Measurements from ENCODE around the gene CHRNA4.

The CHRNA4 gene

DNA sequence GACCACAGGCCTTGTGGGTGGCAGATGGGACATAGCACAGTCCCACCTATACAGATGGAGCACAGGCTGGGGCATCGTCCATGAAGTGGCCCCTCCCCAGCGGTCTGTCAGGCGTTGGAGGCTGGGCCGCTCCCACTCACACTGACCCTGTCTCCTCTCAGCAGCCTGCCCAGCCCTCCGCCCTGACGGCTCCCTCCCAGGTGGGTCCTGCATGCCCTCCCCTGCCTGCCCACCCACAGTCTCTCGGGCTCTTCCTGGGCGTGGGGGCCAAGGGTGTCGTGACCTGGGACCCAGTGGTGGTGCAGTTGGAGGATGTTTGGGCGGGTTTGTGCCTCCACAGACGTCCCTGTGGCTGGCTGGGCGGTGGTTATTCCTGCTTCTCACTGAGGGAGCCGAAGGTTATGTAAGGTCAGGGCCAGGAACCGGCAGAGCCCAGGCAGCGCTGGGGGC is 45.9 kb downstream of the CHRNA4 start:
- Histone ChIP-seq H3K79me2 (ENCODE audit: control insufficient read depth, insufficient read depth, low read length, unreplicated experiment) (no peaks in the 10 kb centered on the region), H2AFZ (ENCODE audit: low read length, unreplicated experiment) (no peak overlapping the region), H3K4me1 (ENCODE audit: control insufficient read depth, insufficient read depth, low read length, unreplicated experiment) (no peaks in the 10 kb centered on the region), H3K27me3 (ENCODE audit: insufficient read depth, low read length) (no peaks in the 10 kb centered on the region), H3K27ac (ENCODE audit: low read depth, low read length) (no peak overlapping the region), H3K36me3 (ENCODE audit: insufficient read depth, low read length) (no peaks in the 10 kb centered on the region), H3K4me3 (ENCODE audit: low read depth, low read length) (no peak overlapping the region)

DNA sequence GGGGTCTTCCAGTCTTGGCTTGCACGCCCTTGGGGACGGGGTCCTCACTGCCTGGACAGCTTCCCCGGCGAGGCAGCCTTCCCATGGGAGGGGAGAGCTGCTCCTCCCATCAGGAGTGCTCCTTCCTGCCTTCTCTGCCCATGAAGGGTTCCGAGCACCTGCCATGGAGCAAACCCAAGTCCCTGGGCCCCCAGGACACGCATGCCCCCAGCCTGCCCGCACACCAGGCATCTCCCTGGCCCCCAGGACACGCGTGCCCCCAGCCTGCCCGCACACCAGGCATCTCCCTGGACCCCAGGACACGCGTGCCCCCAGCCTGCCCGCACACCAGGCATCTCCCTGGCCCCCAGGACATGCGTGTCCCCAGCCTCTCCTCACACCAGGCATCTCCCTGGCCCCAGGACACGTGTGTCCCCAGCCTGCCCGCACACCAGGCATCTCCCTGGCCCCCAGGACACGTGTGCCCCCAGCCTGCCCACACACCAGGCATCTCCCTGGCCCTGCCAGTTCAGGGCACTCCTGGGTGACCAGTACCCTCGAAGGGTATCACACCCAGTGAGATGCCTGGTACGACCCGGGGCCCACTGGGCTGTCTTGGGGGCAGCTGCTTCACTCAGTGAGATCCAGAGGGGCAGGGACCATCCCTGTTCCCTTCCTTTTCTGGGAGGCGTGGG is 46.4 kb downstream of the CHRNA4 start:
- no peak overlapping the region for H3K27ac ChIP-seq (ENCODE audit: low read depth, low read length)
- no peak overlapping the region for H3K4me3 ChIP-seq (ENCODE audit: low read depth, low read length)
- H3K4me1 ChIP-seq (ENCODE audit: control insufficient read depth, insufficient read depth, low read length, unreplicated experiment): no peaks in the 10 kb centered on the region
- no peaks in the 10 kb centered on the region for H3K27me3 ChIP-seq (ENCODE audit: insufficient read depth, low read length)
- no peaks in the 10 kb centered on the region for H3K36me3 ChIP-seq (ENCODE audit: insufficient read depth, low read length)
- H3K79me2 ChIP-seq (ENCODE audit: control insufficient read depth, insufficient read depth, low read length, unreplicated experiment): no peaks in the 10 kb centered on the region
- H2AFZ ChIP-seq (ENCODE audit: low read length, unreplicated experiment): no peak overlapping the region

GRCh38 chr20:63314015-63314471 is 47.1 kb downstream of the CHRNA4 start:
- Histone ChIP-seq H3K4me1 (ENCODE audit: control insufficient read depth, insufficient read depth, low read length, unreplicated experiment) (no peaks in the 10 kb centered on the region), H3K79me2 (ENCODE audit: control insufficient read depth, insufficient read depth, low read length, unreplicated experiment) (no peaks in the 10 kb centered on the region), H3K27ac (ENCODE audit: low read depth, low read length) (no peak overlapping the region), H3K27me3 (ENCODE audit: insufficient read depth, low read length) (no peaks in the 10 kb centered on the region), H2AFZ (ENCODE audit: low read length, unreplicated experiment) (no peak overlapping the region), H3K4me3 (ENCODE audit: low read depth, low read length) (no peak overlapping the region), H3K36me3 (ENCODE audit: insufficient read depth, low read length) (no peaks in the 10 kb centered on the region)

GRCh38 chr20:63313349-63314014 is 47.7 kb downstream of the CHRNA4 start:
- Histone ChIP-seq H3K36me3 (ENCODE audit: insufficient read depth, low read length) (no peaks in the 10 kb centered on the region), H3K79me2 (ENCODE audit: control insufficient read depth, insufficient read depth, low read length, unreplicated experiment) (no peaks in the 10 kb centered on the region), H3K4me1 (ENCODE audit: control insufficient read depth, insufficient read depth, low read length, unreplicated experiment) (no peaks in the 10 kb centered on the region), H3K27ac (ENCODE audit: low read depth, low read length) (no peak overlapping the region), H3K4me3 (ENCODE audit: low read depth, low read length) (no peak overlapping the region), H2AFZ (ENCODE audit: low read length, unreplicated experiment) (no peak overlapping the region), H3K27me3 (ENCODE audit: insufficient read depth, low read length) (no peaks in the 10 kb centered on the region; the same call in 1 of the 2 replicates)

DNA sequence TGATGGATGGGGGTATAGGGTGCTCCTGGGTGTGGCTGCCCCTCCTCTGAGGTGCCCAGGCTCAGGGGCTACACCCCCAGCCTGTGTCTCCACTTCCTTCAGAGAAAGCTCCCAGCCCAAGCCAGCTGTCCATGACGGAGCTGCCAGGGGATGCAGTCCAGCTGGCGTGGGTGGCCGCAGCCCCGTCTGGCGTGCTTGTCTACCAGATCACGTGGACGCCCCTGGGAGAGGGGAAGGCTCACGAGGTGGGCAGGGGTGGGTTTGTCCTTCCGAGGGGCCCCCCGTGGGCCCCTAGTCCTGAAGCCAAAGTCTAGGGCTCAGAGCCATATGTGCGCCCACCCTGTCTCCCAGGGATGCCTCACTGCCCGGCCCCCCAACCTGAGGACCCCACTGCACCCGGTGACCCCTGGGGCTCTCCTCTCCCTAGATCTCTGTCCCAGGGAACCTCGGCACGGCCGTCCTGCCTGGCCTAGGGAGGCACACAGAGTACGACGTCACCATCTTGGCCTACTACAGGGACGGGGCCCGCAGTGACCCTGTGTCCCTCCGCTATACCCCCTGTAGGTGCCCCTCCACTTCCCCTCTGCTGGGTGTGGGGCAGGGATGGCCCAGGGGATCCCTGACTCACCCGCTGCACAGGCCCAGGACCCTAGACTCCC is 48.3 kb downstream of the CHRNA4 start:
- no peak overlapping the region for H3K4me3 ChIP-seq (ENCODE audit: low read depth, low read length)
- H3K36me3 ChIP-seq (ENCODE audit: insufficient read depth, low read length): no peaks in the 10 kb centered on the region
- no peak overlapping the region for H2AFZ ChIP-seq (ENCODE audit: low read length, unreplicated experiment)
- no peak overlapping the region for H3K27ac ChIP-seq (ENCODE audit: low read depth, low read length)
- peaks cover 3% of the 10 kb centered on the region for H3K27me3 ChIP-seq (ENCODE audit: insufficient read depth, low read length)
- H3K4me1 ChIP-seq (ENCODE audit: control insufficient read depth, insufficient read depth, low read length, unreplicated experiment): no peaks in the 10 kb centered on the region
- no peaks in the 10 kb centered on the region for H3K79me2 ChIP-seq (ENCODE audit: control insufficient read depth, insufficient read depth, low read length, unreplicated experiment)

DNA sequence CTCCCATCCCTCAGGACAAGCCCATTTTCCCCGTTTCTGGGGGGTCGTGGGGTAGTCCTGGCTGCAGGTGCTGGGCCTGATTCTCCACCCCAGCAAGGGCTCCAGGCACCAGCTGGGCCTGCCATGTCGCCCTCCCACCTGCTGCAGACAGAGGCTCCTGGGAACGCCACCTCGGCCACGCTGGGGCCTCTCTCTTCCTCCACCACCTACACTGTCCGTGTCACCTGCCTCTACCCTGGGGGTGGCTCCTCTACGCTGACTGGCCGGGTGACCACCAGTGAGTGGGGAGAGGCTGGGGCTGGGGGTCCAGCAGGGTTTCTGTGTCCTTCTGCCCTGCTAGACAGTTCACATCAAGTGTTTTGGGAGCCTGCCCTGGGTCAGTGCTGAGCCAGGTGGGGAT is 48.9 kb downstream of the CHRNA4 start:
- no peak overlapping the region for H3K4me3 ChIP-seq (ENCODE audit: low read depth, low read length)
- no peaks in the 10 kb centered on the region for H3K79me2 ChIP-seq (ENCODE audit: control insufficient read depth, insufficient read depth, low read length, unreplicated experiment)
- peaks cover 6% of the 10 kb centered on the region for H3K27me3 ChIP-seq (ENCODE audit: insufficient read depth, low read length)
- H3K27ac ChIP-seq (ENCODE audit: low read depth, low read length): no peak overlapping the region
- no peaks in the 10 kb centered on the region for H3K4me1 ChIP-seq (ENCODE audit: control insufficient read depth, insufficient read depth, low read length, unreplicated experiment)
- no peak overlapping the region for H2AFZ ChIP-seq (ENCODE audit: low read length, unreplicated experiment)
- no peaks in the 10 kb centered on the region for H3K36me3 ChIP-seq (ENCODE audit: insufficient read depth, low read length)

GRCh38 chr20:63311833-63312243 is 49.3 kb downstream of the CHRNA4 start:
- Histone ChIP-seq H3K79me2 (ENCODE audit: control insufficient read depth, insufficient read depth, low read length, unreplicated experiment) (no peaks in the 10 kb centered on the region), H3K27me3 (ENCODE audit: insufficient read depth, low read length) (peaks cover 6% of the 10 kb centered on the region), H3K4me3 (ENCODE audit: low read depth, low read length) (no peak overlapping the region), H3K36me3 (ENCODE audit: insufficient read depth, low read length) (no peaks in the 10 kb centered on the region), H3K27ac (ENCODE audit: low read depth, low read length) (no peak overlapping the region), H3K4me1 (ENCODE audit: control insufficient read depth, insufficient read depth, low read length, unreplicated experiment) (no peaks in the 10 kb centered on the region), H2AFZ (ENCODE audit: low read length, unreplicated experiment) (no peak overlapping the region)

DNA sequence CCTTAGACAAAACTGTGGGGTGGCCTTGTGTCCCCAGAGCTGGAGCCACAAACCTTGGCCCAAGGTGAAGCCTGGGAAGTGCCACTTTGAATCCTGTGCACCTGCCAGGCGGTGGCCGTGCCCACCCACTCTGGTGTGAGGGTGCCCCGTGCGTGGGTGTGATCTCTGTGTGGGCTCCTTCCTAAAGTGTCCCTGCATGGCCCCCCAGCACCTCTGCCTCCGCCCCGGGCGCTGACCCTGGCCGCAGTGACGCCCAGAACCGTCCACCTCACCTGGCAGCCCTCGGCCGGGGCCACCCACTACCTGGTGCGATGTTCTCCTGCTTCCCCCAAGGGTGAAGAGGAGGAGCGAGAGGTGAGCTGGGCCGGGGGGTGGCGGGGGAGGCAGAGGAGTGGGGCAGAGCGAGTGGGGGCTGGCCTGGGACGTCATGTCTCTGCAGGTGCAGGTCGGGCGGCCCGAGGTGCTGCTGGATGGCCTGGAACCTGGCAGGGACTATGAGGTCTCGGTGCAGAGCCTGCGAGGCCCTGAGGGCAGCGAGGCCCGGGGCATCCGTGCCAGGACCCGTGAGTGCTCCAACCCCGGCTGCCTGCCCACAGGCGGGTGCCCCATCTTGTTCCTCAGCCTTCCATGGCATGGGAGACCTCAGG is 49.8 kb downstream of the CHRNA4 start:
- Histone ChIP-seq H3K4me1 (ENCODE audit: control insufficient read depth, insufficient read depth, low read length, unreplicated experiment) (no peaks in the 10 kb centered on the region), H3K27ac (ENCODE audit: low read depth, low read length) (no peak overlapping the region), H3K36me3 (ENCODE audit: insufficient read depth, low read length) (no peaks in the 10 kb centered on the region), H3K4me3 (ENCODE audit: low read depth, low read length) (no peak overlapping the region), H2AFZ (ENCODE audit: low read length, unreplicated experiment) (no peak overlapping the region), H3K79me2 (ENCODE audit: control insufficient read depth, insufficient read depth, low read length, unreplicated experiment) (no peaks in the 10 kb centered on the region), H3K27me3 (ENCODE audit: insufficient read depth, low read length) (peaks cover 6% of the 10 kb centered on the region)

DNA sequence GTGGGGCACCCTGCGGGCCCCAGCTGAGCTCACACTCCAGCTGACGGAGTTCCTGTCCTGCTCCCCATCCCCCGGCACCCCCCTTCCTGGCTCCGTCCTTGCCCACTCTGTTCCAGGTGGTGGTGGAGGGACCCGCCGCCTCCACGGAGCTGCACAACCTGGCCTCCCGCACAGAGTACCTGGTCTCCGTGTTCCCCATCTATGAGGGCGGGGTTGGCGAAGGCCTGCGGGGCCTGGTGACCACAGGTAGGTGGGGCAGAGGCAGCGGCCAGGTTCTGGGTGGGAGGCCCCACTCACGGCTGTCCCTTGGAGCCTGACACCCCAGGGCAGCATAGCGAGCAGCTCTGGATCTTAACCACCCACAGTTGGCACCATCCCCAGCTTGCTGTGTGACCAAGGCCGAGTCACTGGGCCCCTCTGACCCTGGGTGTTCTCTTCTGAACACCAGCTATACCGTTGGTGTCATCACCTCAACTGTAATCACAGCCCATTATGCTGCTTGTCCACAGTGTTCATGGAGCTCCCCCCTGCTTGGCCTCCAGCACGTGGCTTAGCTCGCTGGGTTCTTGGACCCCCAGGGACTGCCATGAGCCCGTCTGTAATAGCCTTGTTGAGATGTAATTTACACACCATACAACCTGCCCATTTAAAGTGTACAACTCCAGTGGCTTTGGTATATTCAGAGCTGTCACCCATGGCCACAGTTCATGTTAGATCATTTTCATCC is 50.7 kb downstream of the CHRNA4 start:
- H3K27ac ChIP-seq (ENCODE audit: low read depth, low read length): no peak overlapping the region
- no peaks in the 10 kb centered on the region for H3K79me2 ChIP-seq (ENCODE audit: control insufficient read depth, insufficient read depth, low read length, unreplicated experiment)
- peaks cover 6% of the 10 kb centered on the region for H3K27me3 ChIP-seq (ENCODE audit: insufficient read depth, low read length)
- no peaks in the 10 kb centered on the region for H3K36me3 ChIP-seq (ENCODE audit: insufficient read depth, low read length)
- H3K4me1 ChIP-seq (ENCODE audit: control insufficient read depth, insufficient read depth, low read length, unreplicated experiment): no peaks in the 10 kb centered on the region
- H3K4me3 ChIP-seq (ENCODE audit: low read depth, low read length): no peak overlapping the region
- H2AFZ ChIP-seq (ENCODE audit: low read length, unreplicated experiment): no peak overlapping the region
